ENCODE results near the gene SARM1.
"Not testable (repeated sequence)": the region's sequence is repeated elsewhere in the genome, so short reads cannot be mapped to it uniquely, and the experiment has no call there.

The SARM1 gene

GRCh38 chr17:28335201-28335958 is 36.1 kb upstream of the SARM1 start, which contains the start of the genes IFT20 and TNFAIP1:
IFT20 (minus strand) TSS chr17:28335472; CDS start chr17:28331985, 3,487 bp downstream.
TNFAIP1 (plus strand) TSS chr17:28335761; CDS start chr17:28339522, 3,761 bp downstream.
- peak within 1 kb of the TSS; percentile 70 for H3K27ac ChIP-seq
- TF ChIP-seq ZFX (IDR thresholded peaks at IDR 0.05; ENCODE audit: borderline replicate concordance): no peak
- TF ChIP-seq CTCF (IDR thresholded peaks at IDR 0.05): no peak

DNA sequence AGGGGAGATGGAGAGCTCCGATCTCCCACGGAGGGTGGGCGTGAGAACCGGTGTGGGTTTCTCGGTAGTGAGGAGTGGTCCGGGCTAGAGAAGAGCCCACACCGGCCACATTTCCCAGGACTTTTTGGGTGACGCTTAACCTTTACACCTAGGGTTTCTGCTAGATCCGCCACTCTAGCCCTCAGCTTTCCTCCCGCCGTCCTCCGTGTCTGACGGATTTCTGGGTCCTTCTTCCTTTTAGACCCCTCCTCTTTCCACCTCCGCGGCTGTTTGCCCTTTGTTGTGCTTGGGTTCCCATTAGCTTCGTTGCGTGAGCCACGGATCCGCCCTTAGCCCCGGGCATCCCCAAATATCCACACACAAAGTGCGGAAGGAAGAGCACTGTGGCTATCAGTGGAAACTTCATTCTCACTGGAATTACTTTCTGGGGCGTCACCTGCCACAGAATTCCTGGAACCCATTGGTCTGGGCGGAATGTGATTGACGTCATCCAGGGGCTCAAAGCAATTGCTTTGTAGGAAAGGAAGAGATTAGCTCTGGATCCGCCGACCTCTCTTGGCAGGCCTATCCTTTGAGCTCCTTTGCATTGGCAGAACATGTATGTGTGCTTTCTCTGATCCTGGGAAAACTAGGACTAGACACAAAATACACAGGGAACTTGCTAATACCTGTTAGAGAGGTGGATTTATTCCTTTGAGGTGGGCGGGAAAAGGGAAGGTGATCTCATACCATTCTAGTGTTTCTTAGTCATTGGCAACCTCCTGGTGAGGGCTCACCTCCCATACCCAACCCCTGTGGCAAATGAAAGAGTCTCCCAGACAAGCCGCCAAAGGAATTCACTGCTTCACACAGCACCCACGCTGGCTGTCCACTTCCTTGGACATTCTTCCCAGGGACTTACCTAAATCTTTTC is 35.3 kb upstream of the SARM1 start:
- TF ChIP-seq ZFX (IDR thresholded peaks at IDR 0.05; ENCODE audit: borderline replicate concordance) (no peak), CTCF (IDR thresholded peaks at IDR 0.05) (no peak)
- peak overlapping the region; percentile 70 for H3K27ac ChIP-seq

DNA sequence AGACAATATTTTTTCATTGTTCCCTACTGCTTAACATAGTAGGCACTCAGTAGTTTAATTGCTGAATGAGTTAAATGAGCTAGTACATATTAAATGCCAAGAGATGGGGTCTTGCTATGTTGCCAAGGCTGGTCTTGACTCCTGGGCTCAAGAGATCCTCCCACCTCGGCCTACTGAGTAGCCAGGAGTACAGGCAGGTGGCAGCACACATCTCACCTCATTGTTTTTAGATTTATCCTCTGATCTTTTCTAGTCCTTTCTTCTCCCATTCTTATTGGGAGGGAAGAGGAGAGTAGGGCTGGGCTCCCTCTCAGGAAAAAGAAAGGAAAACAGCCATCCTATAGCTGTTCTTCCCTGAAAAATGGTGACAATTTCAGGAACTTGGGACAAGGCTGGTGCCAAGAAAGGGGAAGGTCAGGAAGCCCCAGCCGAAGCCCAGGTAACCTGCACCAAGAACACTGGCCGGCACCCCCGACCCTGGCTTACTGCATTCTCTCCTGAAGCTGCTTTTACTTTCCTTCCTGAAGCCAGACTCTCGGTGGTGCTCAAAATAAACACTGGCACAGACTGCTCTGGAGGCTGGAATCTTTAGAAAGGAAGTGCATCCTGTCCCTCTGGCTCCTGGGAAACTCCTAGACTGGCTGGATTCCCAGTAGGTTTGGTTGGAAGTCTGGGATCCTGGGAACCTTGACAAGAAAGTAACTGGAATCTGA is 33.3 kb upstream of the SARM1 start:
- TF ChIP-seq ZFX (IDR thresholded peaks at IDR 0.05; ENCODE audit: borderline replicate concordance) (no peak), CTCF (IDR thresholded peaks at IDR 0.05) (no peak)
- H3K27ac ChIP-seq: no peak overlapping the region

DNA sequence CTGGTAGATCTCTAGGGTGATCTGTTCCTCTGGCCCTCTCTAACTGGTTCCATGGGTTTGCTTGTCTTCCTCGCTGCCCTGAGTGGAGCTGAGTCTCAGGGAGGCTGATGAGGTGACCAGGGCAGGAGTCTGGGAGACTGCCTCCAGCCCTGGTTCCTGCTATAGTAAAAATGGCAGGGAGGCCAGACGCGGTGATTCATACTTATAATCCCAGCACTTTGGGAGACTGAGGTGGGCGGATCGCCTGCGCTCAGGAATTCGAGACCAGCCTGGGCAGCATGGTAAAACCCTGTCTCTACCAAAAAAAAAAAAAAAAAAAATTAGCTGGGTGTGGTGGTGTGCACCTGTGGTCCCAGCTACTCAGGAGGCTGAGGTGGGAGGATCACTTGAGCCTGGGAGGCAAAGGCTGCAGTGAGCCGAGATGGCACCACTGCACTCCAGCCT is 32.7 kb upstream of the SARM1 start:
- not testable (repeated sequence) for H3K27ac ChIP-seq

DNA sequence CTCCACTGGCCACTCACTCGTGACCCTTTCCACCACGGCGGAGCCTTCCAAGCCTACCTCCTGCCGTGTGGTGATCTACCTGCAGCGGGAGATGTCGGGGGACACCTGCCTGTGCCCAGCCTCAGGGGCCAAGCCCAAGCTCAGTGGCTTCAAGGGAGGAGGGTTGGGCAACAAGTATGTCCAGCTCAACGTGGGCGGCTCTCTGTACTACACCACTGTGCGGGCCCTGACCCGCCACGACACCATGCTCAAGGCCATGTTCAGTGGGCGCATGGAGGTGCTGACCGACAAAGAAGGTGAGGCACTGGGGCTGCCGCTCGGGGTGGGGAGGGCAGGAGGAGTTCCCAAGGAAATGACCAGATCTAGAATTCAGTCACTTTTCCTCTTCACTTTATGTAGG is 32.1 kb upstream of the SARM1 start:
- no peak for TF ChIP-seq CTCF (IDR thresholded peaks at IDR 0.05)
- TF ChIP-seq ZFX (IDR thresholded peaks at IDR 0.05; ENCODE audit: borderline replicate concordance): no peak
- no peak overlapping the region for H3K27ac ChIP-seq

GRCh38 chr17:28340374-28340773 is 31.1 kb upstream of the SARM1 start:
- no peak overlapping the region for H3K27ac ChIP-seq
- TF ChIP-seq ZFX (IDR thresholded peaks at IDR 0.05; ENCODE audit: borderline replicate concordance) (no peak), CTCF (IDR thresholded peaks at IDR 0.05) (no peak)

DNA sequence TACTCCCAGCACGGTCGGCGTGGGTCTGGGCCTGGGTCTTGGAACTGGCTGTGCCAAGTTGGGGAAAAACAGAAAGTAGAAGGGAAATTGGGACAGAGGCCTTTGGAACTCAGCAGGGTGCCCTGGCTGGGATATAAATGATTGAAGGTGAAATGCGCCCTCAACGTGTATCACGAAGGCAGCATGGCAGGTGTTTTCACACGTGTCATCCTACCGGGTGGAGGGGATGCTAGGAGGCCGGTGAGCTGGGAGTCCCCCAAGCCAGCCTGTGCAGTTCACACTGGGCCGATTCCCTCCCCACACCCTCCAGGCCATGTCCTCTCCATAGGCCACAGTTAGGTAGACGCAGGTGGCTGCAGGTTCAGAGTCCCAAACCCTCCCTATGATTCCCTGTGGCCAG is 30.0 kb upstream of the SARM1 start:
- TF ChIP-seq CTCF (IDR thresholded peaks at IDR 0.05) (no peak), ZFX (IDR thresholded peaks at IDR 0.05; ENCODE audit: borderline replicate concordance) (no peak)
- no peak overlapping the region for H3K27ac ChIP-seq
